Erythroblast (primary cell): ENCODE results near the gene CELA2A.
A peak's percentile ranks its signal among the peaks of the same experiment; 100 is the strongest.

Source experiments
- GATA1 ChIP-seq: IDR thresholded peaks from 2 replicates; pipeline ENCODE4 v1.6.1; 2011; ENCODE audit warnings: low read depth, mild to moderate bottlenecking, control low read depth, low read length, moderate library complexity
- POLR2A ChIP-seq: IDR thresholded peaks from 2 replicates; pipeline ENCODE4 v1.6.1; 2011; ENCODE audit warnings: mild to moderate bottlenecking, low read length

GRCh38 chr1:15409388-15410222, 46.9 kb upstream of the CELA2A start, which contains the start of gene EFHD2:
- TF ChIP-seq POLR2A, result peak; percentile 72
- TF ChIP-seq GATA1, result no peak
